BE2C (cell line): Measurements from ENCODE around the gene RHPN2.
"Not testable (repeated sequence)": the region's sequence is repeated elsewhere in the genome, so short reads cannot be mapped to it uniquely, and the experiment has no call there.

ENCODE experiments used
- DNase-seq: peaks from one replicate; pipeline ENCODE4 v3.0.0-alpha.2; 2020
- H3K27me3 ChIP-seq: fragments of 250-450 bp; sonication (Bioruptor Pico); 2 replicates; pipeline ENCODE4 v1.5.1; 2020; ENCODE audit warnings: mild to moderate bottlenecking
- H3K36me3 ChIP-seq: fragments of 250-450 bp; sonication (Bioruptor Pico); 2 replicates; pipeline ENCODE4 v1.5.1; 2020; ENCODE audit warnings: mild to moderate bottlenecking
- H3K4me1 ChIP-seq: fragments of 250-450 bp; sonication (Bioruptor Pico); 2 replicates; pipeline ENCODE4 v1.5.1; 2020
- H3K4me3 ChIP-seq: 2 replicates; pipeline ENCODE4 v1.5.1; 2011; ENCODE audit warnings: low read depth, low read length
- H3K9me3 ChIP-seq: fragments of 250-450 bp; sonication (Bioruptor Pico); 2 replicates; pipeline ENCODE4 v1.5.1; 2020
- TF ChIP-seq, protein P1 (sequence below): IDR thresholded peaks from 2 replicates; pipeline ENCODE4 v1.5.1; 2012; ENCODE audit warnings: mild to moderate bottlenecking, low read depth, low read length

RHPN2 gene

GRCh38 chr19:33048806-33049676 lies 15.6 kb downstream of the RHPN2 start:
- TF ChIP-seq, protein P1, sequence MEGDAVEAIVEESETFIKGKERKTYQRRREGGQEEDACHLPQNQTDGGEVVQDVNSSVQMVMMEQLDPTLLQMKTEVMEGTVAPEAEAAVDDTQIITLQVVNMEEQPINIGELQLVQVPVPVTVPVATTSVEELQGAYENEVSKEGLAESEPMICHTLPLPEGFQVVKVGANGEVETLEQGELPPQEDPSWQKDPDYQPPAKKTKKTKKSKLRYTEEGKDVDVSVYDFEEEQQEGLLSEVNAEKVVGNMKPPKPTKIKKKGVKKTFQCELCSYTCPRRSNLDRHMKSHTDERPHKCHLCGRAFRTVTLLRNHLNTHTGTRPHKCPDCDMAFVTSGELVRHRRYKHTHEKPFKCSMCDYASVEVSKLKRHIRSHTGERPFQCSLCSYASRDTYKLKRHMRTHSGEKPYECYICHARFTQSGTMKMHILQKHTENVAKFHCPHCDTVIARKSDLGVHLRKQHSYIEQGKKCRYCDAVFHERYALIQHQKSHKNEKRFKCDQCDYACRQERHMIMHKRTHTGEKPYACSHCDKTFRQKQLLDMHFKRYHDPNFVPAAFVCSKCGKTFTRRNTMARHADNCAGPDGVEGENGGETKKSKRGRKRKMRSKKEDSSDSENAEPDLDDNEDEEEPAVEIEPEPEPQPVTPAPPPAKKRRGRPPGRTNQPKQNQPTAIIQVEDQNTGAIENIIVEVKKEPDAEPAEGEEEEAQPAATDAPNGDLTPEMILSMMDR = no peak
- no peak for DNase-seq
- H3K9me3 ChIP-seq = no peaks in the 10 kb centered on the region
- H3K4me1 ChIP-seq = 0 out of 2 replicates have a peak, but pooled peaks cover 3% of the 10 kb centered on the region
- no peaks in the 10 kb centered on the region for H3K27me3 ChIP-seq
- H3K4me3 ChIP-seq = no peak overlapping the region
- H3K36me3 ChIP-seq = no peaks in the 10 kb centered on the region

- no peaks in the 10 kb centered on the region for H3K9me3 ChIP-seq
- TF ChIP-seq, protein P1 = no peak
- 0 out of 2 replicates have a peak, but pooled peaks cover 1% of the 10 kb centered on the region for H3K4me1 ChIP-seq
- H3K4me3 ChIP-seq = no peak overlapping the region
- H3K27me3 ChIP-seq = no peaks in the 10 kb centered on the region
- no peaks in the 10 kb centered on the region for H3K36me3 ChIP-seq
- DNase-seq = no peak
These were observed 17.3 kb downstream of the RHPN2 start for GRCh38 chr19:33047422-33047821.

DNA sequence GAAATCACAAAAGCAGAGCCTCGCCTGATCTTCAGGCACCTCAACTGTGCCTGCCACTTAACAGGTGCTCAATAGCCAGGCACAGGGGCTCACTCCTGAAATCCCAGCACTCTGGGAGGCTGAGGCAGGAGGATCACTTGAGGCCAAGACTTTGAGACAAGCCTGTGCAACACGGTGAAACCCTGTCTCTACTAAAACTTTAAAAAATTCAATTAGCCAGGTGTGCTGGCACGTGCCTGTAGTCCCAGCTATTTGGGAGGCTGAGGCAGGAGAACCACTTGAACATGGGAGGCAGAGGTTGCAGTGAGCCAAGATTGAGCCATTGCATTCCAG lies 22.9 kb downstream of the RHPN2 start:
- not testable (repeated sequence) for H3K9me3 ChIP-seq, DNase-seq, H3K36me3 ChIP-seq, H3K4me3 ChIP-seq, H3K4me1 ChIP-seq, H3K27me3 ChIP-seq

- no peak for DNase-seq
- TF ChIP-seq, protein P1 = no peak
- Histone ChIP-seq H3K27me3 (no peaks in the 10 kb centered on the region), H3K4me1 (no peaks in the 10 kb centered on the region), H3K4me3 (no peak overlapping the region), H3K9me3 (no peaks in the 10 kb centered on the region), H3K36me3 (no peaks in the 10 kb centered on the region)
These were observed 23.5 kb downstream of the RHPN2 start for GRCh38 chr19:33040994-33041827.

DNA sequence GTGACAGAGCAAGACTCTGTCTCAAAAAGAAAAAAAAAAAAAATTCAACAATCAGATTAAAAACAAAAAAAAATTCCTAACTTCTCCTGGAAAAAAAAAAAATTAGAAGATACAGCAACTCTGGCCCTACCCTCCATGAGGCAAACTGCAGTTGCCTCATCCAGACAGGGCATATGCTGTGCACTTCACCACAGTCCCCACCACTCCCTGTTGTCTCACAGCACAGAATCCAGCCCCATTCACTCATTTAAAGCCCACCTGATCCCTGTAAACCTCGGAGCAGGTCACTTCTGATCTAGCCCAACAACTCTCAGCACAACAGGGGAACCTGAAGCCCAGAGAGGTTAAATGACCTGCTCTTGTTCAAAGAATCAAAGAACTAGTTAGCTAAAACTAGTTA lies 24.9 kb downstream of the RHPN2 start:
- DNase-seq = no peak
- Histone ChIP-seq H3K9me3 (no peaks in the 10 kb centered on the region), H3K4me3 (no peak overlapping the region), H3K27me3 (no peaks in the 10 kb centered on the region), H3K4me1 (no peaks in the 10 kb centered on the region), H3K36me3 (no peaks in the 10 kb centered on the region)
- TF ChIP-seq, protein P1 = no peak

GRCh38 chr19:33039108-33039599 lies 25.5 kb downstream of the RHPN2 start:
- no peak overlapping the region for H3K4me3 ChIP-seq
- no peaks in the 10 kb centered on the region for H3K27me3 ChIP-seq
- H3K36me3 ChIP-seq = no peaks in the 10 kb centered on the region
- TF ChIP-seq, protein P1 = no peak
- DNase-seq = no peak
- H3K9me3 ChIP-seq = no peaks in the 10 kb centered on the region
- no peaks in the 10 kb centered on the region for H3K4me1 ChIP-seq

- not testable (repeated sequence) for H3K4me1 ChIP-seq, H3K27me3 ChIP-seq, H3K9me3 ChIP-seq, DNase-seq, H3K4me3 ChIP-seq, H3K36me3 ChIP-seq
These were observed 27.3 kb downstream of the RHPN2 start for GRCh38 chr19:33037168-33038025.

DNA sequence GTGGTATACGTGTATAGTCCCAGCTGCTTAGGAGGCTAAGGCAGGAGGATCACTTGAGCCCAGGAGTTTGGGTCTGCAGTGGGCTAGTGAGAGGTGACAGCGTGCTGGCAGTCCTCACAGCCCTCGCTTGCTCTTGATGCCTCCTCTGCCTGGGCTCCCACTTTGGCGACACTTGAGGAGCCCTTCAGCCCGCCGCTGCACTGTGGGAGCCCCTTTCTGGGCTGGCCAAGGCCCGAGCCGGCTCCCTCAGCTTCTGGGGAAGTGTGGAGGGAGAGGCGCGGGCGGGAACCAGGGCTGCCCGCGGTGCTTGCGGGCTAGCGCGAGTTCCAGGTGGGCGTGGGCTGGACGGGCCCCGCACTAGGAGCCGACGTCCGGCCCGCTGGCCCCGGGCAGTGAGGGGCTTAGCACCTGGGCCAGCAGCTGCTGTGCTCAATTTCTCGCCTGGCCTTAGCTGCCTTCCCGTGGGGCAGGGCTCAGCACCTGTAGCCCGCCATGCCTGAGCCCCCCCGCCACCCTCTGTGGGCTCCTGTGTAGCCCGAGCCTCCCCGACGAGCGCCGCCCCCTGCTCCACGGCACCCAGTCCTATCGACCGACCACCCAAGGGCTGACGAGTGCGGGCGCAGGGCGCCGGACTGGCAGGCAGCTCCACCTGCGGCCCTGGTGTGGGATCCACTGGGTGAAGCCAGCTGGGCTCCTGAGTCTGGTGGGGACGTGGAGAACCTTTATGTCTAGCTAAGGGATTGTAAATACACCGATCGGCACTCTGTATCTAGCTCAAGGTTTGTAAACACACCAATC lies 28.1 kb downstream of the RHPN2 start:
- H3K4me1 ChIP-seq, H3K27me3 ChIP-seq, H3K36me3 ChIP-seq, DNase-seq, H3K9me3 ChIP-seq, H3K4me3 ChIP-seq: not testable (repeated sequence)
